AG10803 (cell line): Measurements from ENCODE around the gene PPP4R3C.
"Not testable (repeated sequence)": the region's sequence is repeated elsewhere in the genome, so short reads cannot be mapped to it uniquely, and the experiment has no call there.

ENCODE experiments used
- DNase-seq: peaks from one replicate; pipeline ENCODE4 v3.0.0; 2010; ENCODE audit warnings: low read depth
- H3K4me3 ChIP-seq: 2 replicates; pipeline ENCODE4 v1.5.1; 2011; ENCODE audit warnings: mild to moderate bottlenecking, low read length, control low read depth
- TF ChIP-seq, protein P1 (sequence below): conservative IDR thresholded peaks from 2 replicates; pipeline ENCODE4 v1.5.1; 2011; ENCODE audit warnings: mild to moderate bottlenecking, low read length, control low read depth, inconsistent platforms

PPP4R3C gene

DNA sequence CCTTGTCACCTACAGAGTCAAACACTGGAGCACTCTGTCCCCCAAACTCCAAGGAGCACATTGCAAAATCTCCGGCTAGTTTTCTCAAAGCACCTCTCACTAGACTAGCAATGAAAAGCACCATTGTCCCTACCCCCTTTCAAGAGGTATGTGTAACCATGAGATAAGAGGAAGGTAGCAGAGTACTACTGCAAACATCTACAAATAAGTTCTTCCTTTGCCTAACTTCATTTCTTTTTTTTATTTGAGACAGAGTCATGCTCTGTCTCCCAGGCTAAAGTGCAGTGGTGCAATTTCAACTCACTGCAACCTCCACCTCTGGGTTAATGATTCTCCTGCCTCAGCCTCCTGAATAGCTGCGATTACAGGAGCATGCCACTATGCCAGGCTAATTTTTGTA, 17.7 kb downstream of the PPP4R3C start:
- H3K4me3 ChIP-seq: no peak overlapping the region
- TF ChIP-seq, protein P1, sequence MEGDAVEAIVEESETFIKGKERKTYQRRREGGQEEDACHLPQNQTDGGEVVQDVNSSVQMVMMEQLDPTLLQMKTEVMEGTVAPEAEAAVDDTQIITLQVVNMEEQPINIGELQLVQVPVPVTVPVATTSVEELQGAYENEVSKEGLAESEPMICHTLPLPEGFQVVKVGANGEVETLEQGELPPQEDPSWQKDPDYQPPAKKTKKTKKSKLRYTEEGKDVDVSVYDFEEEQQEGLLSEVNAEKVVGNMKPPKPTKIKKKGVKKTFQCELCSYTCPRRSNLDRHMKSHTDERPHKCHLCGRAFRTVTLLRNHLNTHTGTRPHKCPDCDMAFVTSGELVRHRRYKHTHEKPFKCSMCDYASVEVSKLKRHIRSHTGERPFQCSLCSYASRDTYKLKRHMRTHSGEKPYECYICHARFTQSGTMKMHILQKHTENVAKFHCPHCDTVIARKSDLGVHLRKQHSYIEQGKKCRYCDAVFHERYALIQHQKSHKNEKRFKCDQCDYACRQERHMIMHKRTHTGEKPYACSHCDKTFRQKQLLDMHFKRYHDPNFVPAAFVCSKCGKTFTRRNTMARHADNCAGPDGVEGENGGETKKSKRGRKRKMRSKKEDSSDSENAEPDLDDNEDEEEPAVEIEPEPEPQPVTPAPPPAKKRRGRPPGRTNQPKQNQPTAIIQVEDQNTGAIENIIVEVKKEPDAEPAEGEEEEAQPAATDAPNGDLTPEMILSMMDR: no peak
- no peak for DNase-seq

DNA sequence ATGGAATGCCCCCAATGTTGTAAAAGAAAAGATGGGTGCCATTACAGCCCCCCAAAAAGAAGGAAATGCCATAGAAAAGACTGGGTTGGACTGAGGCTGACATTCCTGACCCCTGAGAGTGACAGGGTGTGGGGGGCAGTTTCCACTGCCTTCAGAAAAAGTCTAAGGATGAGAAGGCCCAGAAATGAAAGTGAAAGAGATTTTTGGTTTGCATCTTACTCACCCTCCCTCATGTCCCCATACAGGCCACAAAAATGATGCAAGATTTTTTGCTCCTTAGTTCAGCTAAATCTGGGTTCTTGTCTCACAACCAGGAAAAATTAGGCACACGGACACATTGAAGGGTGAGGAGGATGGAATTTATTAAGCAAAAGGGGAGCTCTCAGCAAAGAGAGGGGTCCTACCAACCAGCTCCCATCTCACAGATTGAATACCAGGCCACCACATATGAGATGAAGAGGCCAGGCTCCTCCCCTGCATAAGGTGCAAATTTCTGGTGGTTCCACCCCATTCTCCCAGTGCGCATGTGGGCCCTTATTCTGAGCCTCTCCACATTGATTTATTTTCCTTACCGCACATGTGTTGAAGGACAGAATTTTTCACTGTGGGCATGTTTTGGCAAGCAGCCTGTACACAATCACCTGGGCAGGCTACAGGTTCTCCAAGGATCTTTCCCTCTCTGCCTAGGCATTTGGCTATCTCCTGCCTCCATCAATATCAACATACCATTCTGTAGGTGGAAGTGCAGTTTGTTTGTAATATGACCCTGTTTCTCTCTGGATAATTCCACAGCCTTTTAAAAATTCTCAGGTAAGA, 18.8 kb downstream of the PPP4R3C start:
- TF ChIP-seq, protein P1: no peak
- H3K4me3 ChIP-seq: no peak overlapping the region
- DNase-seq: no peak

DNA sequence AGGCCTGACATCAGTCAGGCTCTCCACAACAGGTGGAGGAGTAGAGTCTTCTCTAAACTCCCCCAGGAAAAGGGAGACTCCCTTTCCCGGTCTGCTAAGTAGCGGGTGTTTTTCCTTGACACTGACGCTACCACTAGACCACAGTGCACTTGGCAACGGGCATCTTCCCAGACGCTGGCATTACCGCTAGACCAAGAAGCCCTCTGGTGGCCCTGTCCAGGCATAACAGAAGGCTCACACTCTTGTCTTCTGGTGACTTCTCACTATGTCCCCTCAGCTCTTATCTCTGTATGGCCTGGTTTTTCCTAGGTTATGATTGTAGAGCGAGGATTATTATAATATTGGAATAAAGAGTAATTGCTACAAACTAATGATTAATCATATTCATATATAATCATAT, 20.7 kb downstream of the PPP4R3C start:
- not testable (repeated sequence) for DNase-seq, H3K4me3 ChIP-seq

DNA sequence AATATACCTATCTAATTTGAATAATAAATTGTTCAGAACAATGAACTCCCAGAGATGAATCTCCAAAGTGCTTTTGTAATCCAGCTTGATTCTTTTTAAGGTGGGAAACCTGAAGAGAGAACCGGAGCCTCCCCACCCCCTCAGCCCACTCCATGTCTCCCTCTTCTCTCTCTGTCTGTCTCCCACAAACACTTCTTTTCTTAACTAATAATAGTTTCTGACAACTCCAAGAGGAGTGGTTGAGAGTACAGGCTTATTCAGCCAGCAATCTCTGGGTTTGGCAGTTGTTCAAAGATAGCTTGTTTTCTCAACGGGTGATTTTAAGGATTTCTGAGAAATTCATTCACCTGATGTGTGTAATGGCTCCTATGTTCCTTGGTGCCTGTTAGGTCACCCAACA, 23.4 kb downstream of the PPP4R3C start:
- DNase-seq: no peak
- TF ChIP-seq, protein P1: no peak
- no peak overlapping the region for H3K4me3 ChIP-seq

DNA sequence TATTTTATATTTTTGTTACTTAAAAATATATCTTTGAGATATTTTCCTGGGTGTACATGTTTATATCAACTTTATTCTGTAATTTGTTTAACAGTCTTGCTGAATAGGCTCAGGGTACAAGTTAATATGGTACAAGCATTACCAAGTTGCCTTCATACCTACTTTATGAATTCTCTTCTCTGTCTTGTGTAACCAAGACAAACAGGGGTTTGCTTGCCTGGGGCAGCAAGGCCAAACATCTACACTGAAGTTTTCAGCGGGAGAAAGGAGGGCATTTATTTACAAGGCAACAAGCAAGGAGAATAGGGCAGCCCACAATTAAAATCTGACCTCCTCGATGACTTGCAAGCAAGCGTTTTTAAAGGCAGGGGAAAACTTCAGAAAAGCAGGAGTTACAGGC, 24.2 kb downstream of the PPP4R3C start:
- TF ChIP-seq, protein P1: no peak

DNA sequence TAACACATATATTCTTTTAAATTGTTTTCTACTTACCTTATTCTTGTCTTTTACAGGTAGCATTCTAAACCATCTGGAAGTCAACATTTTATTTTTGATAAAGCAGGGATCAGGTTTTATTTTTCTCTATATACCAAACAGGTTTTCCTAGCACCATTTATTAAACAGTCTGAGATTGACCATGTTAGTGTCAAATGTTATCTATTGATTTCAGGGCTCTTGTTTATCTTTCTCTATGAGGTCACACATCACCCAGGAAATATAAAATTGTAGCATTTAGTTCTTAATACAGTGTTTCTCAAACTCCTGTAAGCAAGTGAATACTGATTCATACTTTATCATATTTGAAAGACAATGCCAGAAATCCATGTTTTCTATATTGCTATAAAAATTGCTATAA, 28.1 kb downstream of the PPP4R3C start:
- TF ChIP-seq, protein P1: no peak
- DNase-seq: no peak
- no peak overlapping the region for H3K4me3 ChIP-seq

More for the DNA sequence above, 24.2 kb downstream of the PPP4R3C start:
- no peak for DNase-seq
- no peak overlapping the region for H3K4me3 ChIP-seq
